ENCODE measurements around the gene SLC25A41.

The SLC25A41 gene

DNA sequence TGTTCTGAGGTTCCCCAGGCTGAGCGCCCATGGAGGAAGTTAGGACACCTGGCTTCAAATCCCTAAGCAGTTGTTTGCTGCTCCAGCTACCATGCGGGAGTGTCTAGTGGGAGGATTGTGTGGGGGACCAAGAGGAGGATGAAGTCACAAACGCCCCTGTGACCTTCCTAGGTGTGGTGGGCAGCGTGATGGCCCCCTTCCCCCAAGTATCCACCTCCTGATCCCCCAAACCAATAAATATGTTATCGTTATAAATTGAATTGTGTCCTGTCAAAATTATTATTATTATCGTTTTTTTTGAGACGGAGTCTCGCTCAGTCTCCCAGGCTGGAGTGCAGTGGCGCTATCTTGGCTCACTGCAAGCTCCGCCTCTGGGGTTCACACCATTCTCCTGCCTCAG, at the start of gene SLC25A41:
Gene SLC25A41 (minus strand): TSS at position 101 of the 400 bp plus-strand sequence. CDS start 70 bp downstream, at position 31.
- no peak within 1 kb of the TSS for H3K4me3 ChIP-seq (ENCODE audit: low read depth, low read length)
- H3K9ac ChIP-seq (ENCODE audit: low read depth, low read length) = no peak within 1 kb of the TSS
- no peaks in the 10 kb centered on the region for H3K9me3 ChIP-seq (ENCODE audit: control insufficient read depth, insufficient read depth, low read length)
- peaks cover 5% of the 10 kb centered on the region for H3K27me3 ChIP-seq (ENCODE audit: control insufficient read depth, insufficient read depth, low read length)
- no peaks in the 10 kb centered on the region for H3K4me1 ChIP-seq (ENCODE audit: control insufficient read depth, insufficient read depth, low read length)
- no peaks in the 10 kb centered on the region for H3K36me3 ChIP-seq (ENCODE audit: control insufficient read depth, insufficient read depth, low read length)

DNA sequence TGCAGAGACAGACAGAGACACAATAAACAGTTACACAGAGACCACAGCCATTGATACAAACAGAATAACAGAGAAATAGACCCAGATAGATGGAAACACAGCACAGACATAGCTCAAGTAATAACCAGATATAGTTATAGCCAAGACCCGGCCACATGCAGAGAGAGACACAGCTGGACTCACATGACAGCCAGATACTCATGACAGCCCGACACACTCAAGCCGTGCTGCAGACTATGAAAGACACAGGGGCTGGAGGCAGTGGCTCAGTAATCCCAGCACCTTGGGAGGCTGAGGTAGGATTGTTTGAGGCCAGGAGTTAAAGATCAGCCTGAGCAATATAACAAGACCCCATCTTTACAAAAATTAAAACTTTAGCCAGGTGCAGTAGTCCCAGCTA, 49.7 kb upstream of the SLC25A41 start:
- Histone ChIP-seq H3K9me3 (ENCODE audit: control insufficient read depth, insufficient read depth, low read length) (no peaks in the 10 kb centered on the region), H3K36me3 (ENCODE audit: control insufficient read depth, insufficient read depth, low read length) (no peaks in the 10 kb centered on the region), H3K27me3 (ENCODE audit: control insufficient read depth, insufficient read depth, low read length) (no peaks in the 10 kb centered on the region), H3K9ac (ENCODE audit: low read depth, low read length) (no peak overlapping the region), H3K4me3 (ENCODE audit: low read depth, low read length) (no peak overlapping the region), H3K4me1 (ENCODE audit: control insufficient read depth, insufficient read depth, low read length) (peaks cover 3% of the 10 kb centered on the region)

DNA sequence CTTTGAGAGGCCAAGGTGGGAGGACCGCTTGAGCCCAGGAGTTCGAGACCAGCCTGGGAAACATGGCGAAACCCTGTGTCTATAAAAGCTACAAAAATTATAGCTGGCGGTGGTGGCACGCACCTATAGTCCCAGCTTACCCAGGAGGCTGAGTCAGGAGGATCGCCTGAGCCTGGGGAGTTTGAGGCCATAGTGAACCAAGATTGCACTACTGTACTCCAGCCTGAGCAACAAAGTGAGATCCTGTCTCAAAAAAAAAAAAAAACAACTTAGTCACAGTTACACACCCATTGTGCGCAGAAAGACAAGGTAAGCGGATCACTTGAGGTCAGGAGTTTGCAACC, 48.8 kb upstream of the SLC25A41 start:
- H3K36me3 ChIP-seq (ENCODE audit: control insufficient read depth, insufficient read depth, low read length) = no peaks in the 10 kb centered on the region
- H3K9me3 ChIP-seq (ENCODE audit: control insufficient read depth, insufficient read depth, low read length) = no peaks in the 10 kb centered on the region
- H3K27me3 ChIP-seq (ENCODE audit: control insufficient read depth, insufficient read depth, low read length) = no peaks in the 10 kb centered on the region
- H3K4me1 ChIP-seq (ENCODE audit: control insufficient read depth, insufficient read depth, low read length) = peaks cover 3% of the 10 kb centered on the region
- H3K9ac ChIP-seq (ENCODE audit: low read depth, low read length) = no peak overlapping the region
- H3K4me3 ChIP-seq (ENCODE audit: low read depth, low read length) = no peak overlapping the region

DNA sequence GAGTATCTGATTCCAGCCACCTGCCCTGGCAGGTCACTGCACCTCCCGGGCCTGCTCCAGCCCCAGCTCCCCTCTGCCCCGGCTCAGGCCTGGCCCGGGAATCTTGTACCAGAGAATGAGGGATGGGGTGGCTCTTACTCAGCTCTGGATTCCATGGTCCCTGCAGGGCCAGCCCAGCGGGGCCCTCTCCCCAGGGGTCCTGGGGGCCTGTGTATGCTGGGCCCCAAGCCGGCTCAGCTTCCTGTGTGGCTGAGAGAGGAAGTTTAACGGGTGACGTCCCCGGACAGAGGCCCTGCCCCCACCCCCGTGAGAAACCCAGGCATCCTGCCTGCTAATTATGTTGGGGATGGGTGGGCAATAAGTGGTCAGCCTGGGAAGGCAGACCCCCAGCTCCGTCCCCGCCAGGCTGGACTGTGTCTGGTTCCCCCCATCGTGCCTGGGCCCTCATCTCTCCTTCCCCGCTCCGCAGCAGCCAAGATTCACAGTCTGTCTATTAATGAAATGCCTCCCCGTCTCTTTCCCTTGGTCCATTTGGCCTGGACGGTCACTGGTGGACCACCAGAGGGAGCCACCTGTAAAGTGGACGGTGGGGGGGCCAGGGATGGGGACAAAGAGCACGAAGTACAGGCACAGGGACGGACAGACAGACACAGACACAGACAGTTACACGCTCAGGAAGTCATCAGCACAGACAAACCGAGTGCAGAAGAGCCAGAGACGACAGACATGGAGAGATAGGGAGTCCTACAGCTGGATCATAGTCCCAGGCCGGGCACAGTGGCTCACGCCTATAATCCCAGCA, 48.2 kb upstream of the SLC25A41 start, which contains the start of gene DENND1C:
Gene DENND1C (minus strand): TSS at position 247 of the 802 bp plus-strand sequence. CDS start 92 bp downstream, at position 155.
- no peak within 1 kb of the TSS for H3K9ac ChIP-seq (ENCODE audit: low read depth, low read length)
- H3K4me3 ChIP-seq (ENCODE audit: low read depth, low read length) = no peak within 1 kb of the TSS
- no peaks in the 10 kb centered on the region for H3K27me3 ChIP-seq (ENCODE audit: control insufficient read depth, insufficient read depth, low read length)
- no peaks in the 10 kb centered on the region for H3K36me3 ChIP-seq (ENCODE audit: control insufficient read depth, insufficient read depth, low read length)
- no peaks in the 10 kb centered on the region for H3K9me3 ChIP-seq (ENCODE audit: control insufficient read depth, insufficient read depth, low read length)
- H3K4me1 ChIP-seq (ENCODE audit: control insufficient read depth, insufficient read depth, low read length) = peaks cover 3% of the 10 kb centered on the region

DNA sequence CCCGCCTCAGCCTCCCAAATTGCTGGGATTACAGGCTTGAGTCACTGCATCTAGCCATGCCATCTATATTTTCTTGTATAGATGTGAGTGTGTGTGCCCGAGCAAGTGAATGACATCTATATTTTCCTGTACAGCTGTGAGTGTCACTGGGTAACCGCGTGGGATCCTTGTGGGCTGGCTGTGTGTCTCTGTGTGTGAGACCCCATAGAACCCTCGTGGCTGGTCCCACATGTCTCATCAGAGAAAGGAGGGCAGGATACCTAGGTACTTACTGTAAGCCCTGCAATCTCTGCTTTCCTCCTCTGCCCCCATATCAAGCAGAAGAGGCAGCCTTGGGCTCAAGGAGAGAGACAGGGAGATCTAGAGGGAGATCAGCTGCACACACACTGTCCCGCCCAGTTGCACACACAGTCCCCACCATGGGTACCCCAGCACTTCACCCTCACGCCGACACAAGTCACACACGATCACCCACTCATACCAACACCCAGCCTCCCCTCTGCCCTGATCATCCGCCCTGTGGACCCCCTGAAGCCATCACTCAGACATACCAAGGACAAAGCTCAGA, 47.4 kb upstream of the SLC25A41 start:
- Histone ChIP-seq H3K36me3 (ENCODE audit: control insufficient read depth, insufficient read depth, low read length) (no peaks in the 10 kb centered on the region), H3K27me3 (ENCODE audit: control insufficient read depth, insufficient read depth, low read length) (no peaks in the 10 kb centered on the region), H3K4me3 (ENCODE audit: low read depth, low read length) (no peak overlapping the region), H3K9me3 (ENCODE audit: control insufficient read depth, insufficient read depth, low read length) (no peaks in the 10 kb centered on the region), H3K4me1 (ENCODE audit: control insufficient read depth, insufficient read depth, low read length) (peaks cover 3% of the 10 kb centered on the region), H3K9ac (ENCODE audit: low read depth, low read length) (no peak overlapping the region)

DNA sequence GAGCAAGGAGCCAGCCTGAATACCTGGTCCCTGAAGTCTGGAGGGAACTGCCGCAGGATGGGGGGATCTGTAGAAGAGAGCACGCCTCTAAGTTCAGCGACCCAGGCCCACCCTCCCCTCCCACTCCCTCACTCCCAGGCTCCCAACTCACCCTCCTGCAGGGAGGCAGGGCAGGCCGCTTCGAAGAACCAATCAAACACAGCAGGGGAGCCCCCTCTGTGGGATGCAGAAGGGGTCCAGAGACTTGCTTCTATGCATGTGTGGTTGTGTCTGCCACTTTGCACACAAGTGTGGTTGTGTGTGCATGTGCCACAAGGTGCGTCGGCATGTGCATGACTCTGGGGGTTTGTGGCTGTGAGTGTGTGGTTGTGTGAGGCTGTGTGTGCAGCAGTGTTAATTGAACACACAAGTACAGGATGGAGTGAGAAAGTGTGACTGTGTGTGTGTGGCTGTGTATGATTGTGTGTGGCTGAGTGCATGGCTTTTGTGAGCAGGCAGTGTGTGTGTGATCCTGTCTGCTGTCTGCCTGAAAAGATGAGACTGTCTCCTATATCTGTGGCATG, 46.4 kb upstream of the SLC25A41 start:
- Histone ChIP-seq H3K4me3 (ENCODE audit: low read depth, low read length) (no peak overlapping the region), H3K9me3 (ENCODE audit: control insufficient read depth, insufficient read depth, low read length) (no peaks in the 10 kb centered on the region), H3K4me1 (ENCODE audit: control insufficient read depth, insufficient read depth, low read length) (peaks cover 3% of the 10 kb centered on the region), H3K27me3 (ENCODE audit: control insufficient read depth, insufficient read depth, low read length) (peaks cover 5% of the 10 kb centered on the region), H3K9ac (ENCODE audit: low read depth, low read length) (no peak overlapping the region), H3K36me3 (ENCODE audit: control insufficient read depth, insufficient read depth, low read length) (no peaks in the 10 kb centered on the region)

DNA sequence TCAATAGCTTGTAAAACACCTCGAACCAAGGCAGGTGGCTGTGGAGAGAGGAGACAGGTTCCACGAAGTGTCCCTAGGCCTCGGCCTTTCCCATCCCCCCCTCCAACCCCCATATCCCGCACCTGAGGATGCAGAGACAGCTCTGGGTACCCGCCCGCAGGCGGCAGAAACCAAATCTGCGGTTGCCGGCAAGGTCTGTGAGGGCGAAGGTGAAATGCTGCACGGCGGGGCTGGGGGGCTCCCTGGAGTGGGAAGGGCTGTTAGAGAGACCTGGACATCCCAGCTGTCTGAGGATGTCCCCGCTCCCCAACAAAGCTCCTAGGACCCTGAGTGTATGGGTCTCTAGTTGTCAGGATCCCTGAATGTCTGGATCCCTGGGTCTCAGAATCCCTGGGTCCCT, 45.3 kb upstream of the SLC25A41 start:
- Histone ChIP-seq H3K4me1 (ENCODE audit: control insufficient read depth, insufficient read depth, low read length) (peaks cover 3% of the 10 kb centered on the region), H3K27me3 (ENCODE audit: control insufficient read depth, insufficient read depth, low read length) (peaks cover 11% of the 10 kb centered on the region), H3K4me3 (ENCODE audit: low read depth, low read length) (no peak overlapping the region), H3K36me3 (ENCODE audit: control insufficient read depth, insufficient read depth, low read length) (no peaks in the 10 kb centered on the region), H3K9me3 (ENCODE audit: control insufficient read depth, insufficient read depth, low read length) (no peaks in the 10 kb centered on the region), H3K9ac (ENCODE audit: low read depth, low read length) (no peak overlapping the region)

DNA sequence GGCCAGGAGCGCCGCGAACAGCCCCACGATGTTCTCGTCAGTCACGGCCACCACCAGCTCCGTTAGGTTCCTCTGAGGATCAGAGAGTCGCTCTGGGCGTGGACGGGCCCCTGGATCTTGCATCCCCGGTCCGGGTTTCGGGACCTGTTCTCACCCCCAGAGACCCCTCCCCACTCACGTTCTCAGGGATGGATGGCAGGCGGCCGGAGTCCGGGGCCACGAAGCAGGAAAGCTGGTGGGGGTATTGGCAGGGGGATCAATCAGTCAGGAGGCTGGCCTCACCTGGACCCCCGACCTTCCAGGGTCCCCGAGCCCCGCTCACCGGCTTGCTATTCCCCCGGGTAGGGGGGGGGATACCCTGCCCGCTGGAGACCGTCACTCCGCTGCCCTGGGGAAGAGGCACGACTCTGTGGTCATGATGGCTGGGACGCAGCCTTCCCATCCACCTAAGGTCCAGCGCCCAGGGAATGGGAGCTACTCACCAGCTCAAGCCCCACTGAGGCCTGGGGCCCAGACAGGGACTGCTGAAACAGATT, 43.4 kb upstream of the SLC25A41 start:
- Histone ChIP-seq H3K27me3 (ENCODE audit: control insufficient read depth, insufficient read depth, low read length) (peaks cover 11% of the 10 kb centered on the region), H3K4me1 (ENCODE audit: control insufficient read depth, insufficient read depth, low read length) (peaks cover 3% of the 10 kb centered on the region), H3K9ac (ENCODE audit: low read depth, low read length) (no peak overlapping the region), H3K9me3 (ENCODE audit: control insufficient read depth, insufficient read depth, low read length) (no peaks in the 10 kb centered on the region), H3K36me3 (ENCODE audit: control insufficient read depth, insufficient read depth, low read length) (no peaks in the 10 kb centered on the region), H3K4me3 (ENCODE audit: low read depth, low read length) (peak overlapping the region; percentile 77)

DNA sequence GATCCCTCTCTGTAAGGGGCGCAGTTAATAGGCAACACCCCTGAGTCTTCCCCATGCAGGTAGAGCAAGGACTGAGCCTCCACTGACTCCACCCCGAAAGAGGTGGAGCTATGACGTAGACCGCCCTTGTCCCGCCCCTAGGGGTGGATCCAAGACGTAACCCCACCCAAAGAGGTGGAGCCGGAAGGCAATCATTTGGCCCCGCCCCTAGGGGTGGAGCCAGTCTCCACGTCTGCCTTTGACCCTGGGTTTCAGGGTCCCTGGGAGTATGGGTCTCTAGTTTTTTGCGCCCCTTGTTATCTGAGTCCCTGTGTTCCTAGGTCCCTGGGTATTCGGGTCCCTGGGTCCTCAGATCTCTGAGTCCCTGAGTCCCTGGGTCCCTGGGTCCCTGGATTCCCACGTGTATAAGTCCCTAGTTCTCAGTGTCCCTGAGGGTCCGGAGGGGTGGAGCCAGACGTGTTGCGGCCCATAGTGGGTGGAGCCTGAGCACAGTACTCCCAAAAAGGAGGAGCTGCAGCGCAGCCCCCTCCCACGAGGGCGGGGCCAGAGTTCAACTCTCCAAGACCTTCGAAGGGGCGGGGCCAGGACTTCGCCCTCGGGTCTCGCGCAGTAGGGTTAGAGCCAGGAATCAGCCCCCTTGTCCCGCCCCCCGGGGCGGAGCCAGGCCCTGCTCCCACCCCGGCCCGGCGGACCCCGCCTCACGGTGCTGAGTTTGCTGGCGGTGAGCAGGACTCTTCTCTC, 42.8 kb upstream of the SLC25A41 start:
- Histone ChIP-seq H3K4me1 (ENCODE audit: control insufficient read depth, insufficient read depth, low read length) (peaks cover 3% of the 10 kb centered on the region), H3K9ac (ENCODE audit: low read depth, low read length) (no peak overlapping the region), H3K27me3 (ENCODE audit: control insufficient read depth, insufficient read depth, low read length) (peaks cover 11% of the 10 kb centered on the region), H3K4me3 (ENCODE audit: low read depth, low read length) (peak overlapping the region; percentile 81), H3K36me3 (ENCODE audit: control insufficient read depth, insufficient read depth, low read length) (no peaks in the 10 kb centered on the region), H3K9me3 (ENCODE audit: control insufficient read depth, insufficient read depth, low read length) (no peaks in the 10 kb centered on the region)

DNA sequence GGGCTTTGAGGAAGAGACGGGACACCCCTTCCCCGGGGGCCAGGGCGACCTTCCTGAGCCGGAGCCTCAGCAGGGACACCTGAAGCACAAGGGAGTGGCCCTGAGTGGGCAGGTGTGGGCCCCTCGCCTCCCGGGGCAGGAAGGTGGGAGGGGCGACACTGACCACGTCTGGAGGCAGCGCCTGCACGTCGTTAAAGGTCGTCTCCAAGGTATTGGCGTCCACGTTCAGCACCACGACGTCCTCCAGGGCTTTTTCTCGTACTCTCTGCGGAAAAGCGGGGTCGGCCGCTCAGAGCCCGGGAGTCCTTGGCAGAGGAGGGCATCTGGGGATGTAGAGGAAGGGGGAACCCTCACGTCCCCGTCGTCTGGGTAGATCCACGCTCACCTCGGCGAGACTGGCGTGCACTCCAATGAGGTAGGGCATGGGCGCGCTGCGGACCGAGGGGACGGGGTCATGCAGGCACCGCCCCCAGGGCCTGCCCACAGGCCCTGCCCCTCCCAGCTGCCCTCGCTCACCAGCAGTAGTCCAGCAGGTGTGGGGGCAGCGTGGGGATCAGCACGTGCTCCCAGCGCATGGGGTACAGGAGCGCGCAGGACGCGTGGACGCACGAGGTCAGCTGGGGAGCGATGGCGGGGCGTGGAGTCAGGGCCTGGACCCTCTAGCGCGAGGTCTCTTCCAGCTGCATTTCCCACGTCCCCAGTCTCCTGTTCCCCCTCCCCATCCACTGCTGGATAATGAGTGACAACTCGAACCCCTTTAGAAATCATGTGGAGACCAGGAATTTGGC, 42.0 kb upstream of the SLC25A41 start:
- Histone ChIP-seq H3K9ac (ENCODE audit: low read depth, low read length) (peak overlapping the region; percentile 26), H3K36me3 (ENCODE audit: control insufficient read depth, insufficient read depth, low read length) (no peaks in the 10 kb centered on the region), H3K4me3 (ENCODE audit: low read depth, low read length) (peak overlapping the region; percentile 81), H3K4me1 (ENCODE audit: control insufficient read depth, insufficient read depth, low read length) (peaks cover 3% of the 10 kb centered on the region), H3K9me3 (ENCODE audit: control insufficient read depth, insufficient read depth, low read length) (no peaks in the 10 kb centered on the region), H3K27me3 (ENCODE audit: control insufficient read depth, insufficient read depth, low read length) (peaks cover 11% of the 10 kb centered on the region)

DNA sequence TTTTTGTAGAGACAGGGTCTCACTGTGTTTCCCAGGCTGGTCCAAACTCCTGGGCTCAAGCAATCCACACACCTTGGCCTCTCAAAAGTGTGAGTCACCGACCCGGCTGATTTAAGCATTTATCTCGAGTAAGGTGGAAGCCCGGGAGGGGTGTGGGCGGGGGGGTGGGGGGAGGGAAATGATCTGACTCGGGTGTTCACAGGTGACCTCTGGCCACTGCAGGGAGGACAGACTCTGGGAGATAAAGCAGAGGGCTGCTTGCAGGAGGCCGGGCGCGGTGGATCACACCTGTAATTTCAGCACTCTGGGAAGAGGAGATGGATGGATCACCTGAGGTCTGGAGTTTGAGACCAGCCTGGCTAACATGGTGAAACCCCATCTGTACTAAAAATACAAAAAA, 40.1 kb upstream of the SLC25A41 start:
- Histone ChIP-seq H3K4me1 (ENCODE audit: control insufficient read depth, insufficient read depth, low read length) (no peaks in the 10 kb centered on the region), H3K27me3 (ENCODE audit: control insufficient read depth, insufficient read depth, low read length) (peaks cover 11% of the 10 kb centered on the region), H3K4me3 (ENCODE audit: low read depth, low read length) (no peak overlapping the region), H3K36me3 (ENCODE audit: control insufficient read depth, insufficient read depth, low read length) (no peaks in the 10 kb centered on the region), H3K9ac (ENCODE audit: low read depth, low read length) (no peak overlapping the region), H3K9me3 (ENCODE audit: control insufficient read depth, insufficient read depth, low read length) (no peaks in the 10 kb centered on the region)
